Neuron (in vitro differentiated cells): Measurements from ENCODE around the gene ALPK1.

ENCODE experiments used
- H2AFZ ChIP-seq: one replicate; pipeline ENCODE4 v1.6.1; 2013; ENCODE audit warnings: low read depth, mild to moderate bottlenecking, inconsistent platforms, low read length, moderate library complexity
- H3K27me3 ChIP-seq: one replicate; pipeline ENCODE4 v1.6.1; 2013; ENCODE audit warnings: low read length; ENCODE audit not compliant: insufficient read depth
- H3K36me3 ChIP-seq: one replicate; pipeline ENCODE4 v1.6.1; 2013; ENCODE audit warnings: low read length; ENCODE audit not compliant: insufficient read depth
- H3K4me1 ChIP-seq: one replicate; pipeline ENCODE4 v1.6.1; 2013; ENCODE audit warnings: low read length; ENCODE audit not compliant: insufficient read depth
- H3K4me3 ChIP-seq: 2 replicates; pipeline ENCODE4 v1.5.1; 2013; ENCODE audit warnings: mild to moderate bottlenecking, low read length, moderate library complexity
- H3K9me3 ChIP-seq: one replicate; pipeline ENCODE4 v1.6.1; 2013; ENCODE audit warnings: low read length

Gene ALPK1

GRCh38 chr4:112325530-112325929 is 28.4 kb downstream of the ALPK1 start:
- Histone ChIP-seq H3K4me3 (no peak overlapping the region), H3K4me1 (peaks cover 3% of the 10 kb centered on the region), H3K27me3 (no peaks in the 10 kb centered on the region), H3K9me3 (no peaks in the 10 kb centered on the region), H2AFZ (no peak overlapping the region), H3K36me3 (no peaks in the 10 kb centered on the region)

DNA sequence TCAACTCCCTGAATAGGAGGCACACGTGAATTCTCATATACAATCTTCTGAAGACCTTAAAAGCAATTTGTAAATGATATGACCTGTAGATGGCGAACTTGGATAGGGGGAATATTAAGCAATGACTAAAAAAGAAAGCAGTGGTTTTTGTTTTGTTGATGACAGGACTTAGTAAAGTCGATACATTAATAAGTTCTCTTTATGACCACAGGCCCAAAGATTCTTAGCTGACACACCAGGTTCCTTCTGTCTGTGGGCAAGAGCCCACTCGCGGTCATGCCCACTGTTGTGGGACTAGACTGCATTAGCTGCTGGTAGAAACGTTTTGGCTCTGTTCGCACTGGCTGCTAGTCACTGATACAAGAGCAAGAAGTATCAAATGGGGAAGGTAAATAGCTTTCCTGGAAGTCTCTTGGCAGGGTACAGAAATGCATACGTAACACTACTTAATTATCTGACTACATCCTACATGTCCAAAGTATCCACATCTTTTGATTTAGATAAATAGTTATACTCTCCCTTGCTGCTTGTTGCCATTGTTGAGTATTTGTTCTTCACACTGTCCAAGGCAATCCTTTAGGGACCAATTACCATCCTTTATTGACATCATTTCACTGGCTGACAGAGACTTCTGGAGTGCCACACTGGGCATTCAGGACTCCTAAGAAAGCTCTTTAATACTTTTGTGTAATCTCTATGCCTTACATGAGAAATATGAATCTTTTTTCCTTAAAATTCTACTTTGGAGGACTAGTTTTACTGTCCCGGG is 31.0 kb downstream of the ALPK1 start:
- no peak overlapping the region for H2AFZ ChIP-seq
- H3K4me3 ChIP-seq = no peak overlapping the region
- H3K4me1 ChIP-seq = peaks cover 3% of the 10 kb centered on the region
- H3K36me3 ChIP-seq = no peaks in the 10 kb centered on the region
- no peaks in the 10 kb centered on the region for H3K9me3 ChIP-seq
- peaks cover 4% of the 10 kb centered on the region for H3K27me3 ChIP-seq

DNA sequence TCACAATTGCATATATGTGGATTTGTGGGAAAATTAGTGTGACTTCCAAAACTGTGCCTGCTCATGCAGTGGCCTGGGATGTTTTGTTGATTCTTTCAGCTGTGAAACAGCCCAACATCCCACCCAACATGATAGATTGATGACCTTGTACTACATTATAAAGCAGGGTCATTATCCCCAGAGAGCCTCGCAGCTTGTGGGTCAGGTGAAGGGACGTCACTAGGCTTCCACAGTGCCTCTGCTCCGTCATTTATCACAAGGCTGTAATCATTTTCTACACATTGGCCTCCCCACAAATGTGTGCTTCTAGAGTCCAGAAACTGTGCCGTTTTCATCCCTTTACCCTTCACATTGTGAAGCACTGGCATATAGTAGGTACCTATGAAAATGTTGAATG is 31.6 kb downstream of the ALPK1 start:
- Histone ChIP-seq H3K4me1 (peaks cover 3% of the 10 kb centered on the region), H3K36me3 (no peaks in the 10 kb centered on the region), H2AFZ (no peak overlapping the region), H3K4me3 (no peak overlapping the region), H3K9me3 (no peaks in the 10 kb centered on the region), H3K27me3 (peaks cover 4% of the 10 kb centered on the region)

DNA sequence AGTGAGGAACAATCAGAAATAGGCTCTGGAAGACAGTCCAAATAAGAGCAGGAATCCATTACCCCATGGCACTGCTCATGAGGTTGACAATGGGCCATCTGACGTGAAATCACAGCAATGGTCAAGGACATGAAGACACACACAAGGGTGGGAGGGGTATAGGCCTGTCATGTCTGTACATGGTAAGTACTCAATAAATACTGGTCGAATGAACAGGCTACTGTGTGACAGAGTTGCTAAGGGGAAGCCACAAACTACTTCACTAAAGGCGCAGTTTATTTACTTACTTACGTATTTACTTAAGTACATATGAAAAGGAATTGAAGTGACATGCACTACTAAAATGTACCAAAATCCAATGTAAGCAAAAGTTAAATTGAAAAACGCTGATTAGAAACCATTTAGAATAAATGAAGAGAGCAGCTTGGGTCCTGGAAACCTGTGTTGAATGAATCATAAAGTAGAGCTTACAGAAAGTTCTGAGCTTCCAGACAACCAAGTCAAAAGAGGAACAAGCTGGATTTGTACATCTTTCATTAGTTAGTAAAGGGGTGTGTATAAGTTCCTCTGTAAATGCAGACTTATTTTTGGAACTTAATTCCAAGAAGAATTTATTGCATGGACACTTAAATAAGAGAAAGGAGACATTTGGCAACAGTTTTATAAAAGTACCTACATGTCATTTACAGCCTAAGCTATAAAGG is 32.7 kb downstream of the ALPK1 start:
- H3K36me3 ChIP-seq = no peaks in the 10 kb centered on the region
- H3K27me3 ChIP-seq = peaks cover 4% of the 10 kb centered on the region
- H3K4me1 ChIP-seq = peaks cover 3% of the 10 kb centered on the region
- H2AFZ ChIP-seq = no peak overlapping the region
- H3K4me3 ChIP-seq = no peak overlapping the region
- no peaks in the 10 kb centered on the region for H3K9me3 ChIP-seq

DNA sequence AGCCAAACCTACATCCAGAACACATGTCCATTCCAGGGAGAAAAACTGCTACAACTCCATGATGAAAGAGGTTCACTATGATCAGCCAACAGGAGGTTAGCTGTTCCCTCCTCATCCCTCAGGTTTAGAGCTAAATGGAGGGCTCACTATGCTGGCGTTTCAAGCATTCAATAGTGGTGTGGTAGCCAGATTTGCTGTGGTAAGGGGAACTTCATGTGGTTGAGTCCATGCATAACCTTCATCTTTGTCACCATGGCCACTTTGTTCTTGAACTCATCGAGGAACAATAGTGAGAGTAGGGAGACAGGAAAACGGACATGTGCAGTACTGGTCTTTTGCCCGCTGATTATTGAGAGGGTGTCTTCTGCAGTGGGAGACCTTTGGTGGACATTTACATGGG is 33.8 kb downstream of the ALPK1 start:
- peaks cover 3% of the 10 kb centered on the region for H3K4me1 ChIP-seq
- H3K27me3 ChIP-seq = peaks cover 4% of the 10 kb centered on the region

DNA sequence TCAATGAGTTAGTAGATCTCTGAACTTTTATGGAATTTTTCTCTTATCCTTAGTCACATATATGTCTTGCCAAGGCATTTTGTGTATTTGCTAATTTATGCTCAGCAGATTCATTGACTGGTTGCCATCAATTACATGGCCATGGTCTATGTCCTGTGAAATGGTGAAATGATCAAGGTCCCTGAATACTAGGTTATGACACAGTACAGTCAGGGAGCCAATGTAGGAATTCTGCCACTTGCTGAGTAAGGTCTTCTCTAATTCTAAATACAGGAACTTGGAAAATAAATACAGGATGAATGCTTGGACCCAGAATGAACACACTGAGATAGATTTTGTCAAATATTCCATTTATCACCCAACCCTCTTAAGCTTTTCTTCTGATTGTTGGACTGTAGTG is 35.2 kb downstream of the ALPK1 start:
- peaks cover 4% of the 10 kb centered on the region for H3K27me3 ChIP-seq
- no peak overlapping the region for H3K4me3 ChIP-seq

More for the DNA sequence above, 33.8 kb downstream of the ALPK1 start:
- no peak overlapping the region for H2AFZ ChIP-seq
- no peaks in the 10 kb centered on the region for H3K36me3 ChIP-seq
- no peaks in the 10 kb centered on the region for H3K9me3 ChIP-seq
- no peak overlapping the region for H3K4me3 ChIP-seq

GRCh38 chr4:112340023-112340422 is 42.9 kb downstream of the ALPK1 start:
- Histone ChIP-seq H3K27me3 (no peaks in the 10 kb centered on the region), H3K4me3 (no peak overlapping the region), H2AFZ (no peak overlapping the region), H3K4me1 (peaks cover 52% of the 10 kb centered on the region), H3K9me3 (no peaks in the 10 kb centered on the region), H3K36me3 (no peaks in the 10 kb centered on the region)

More for the DNA sequence above, 35.2 kb downstream of the ALPK1 start:
- Histone ChIP-seq H3K9me3 (no peaks in the 10 kb centered on the region), H3K36me3 (no peaks in the 10 kb centered on the region), H3K4me1 (peaks cover 3% of the 10 kb centered on the region), H2AFZ (no peak overlapping the region)

DNA sequence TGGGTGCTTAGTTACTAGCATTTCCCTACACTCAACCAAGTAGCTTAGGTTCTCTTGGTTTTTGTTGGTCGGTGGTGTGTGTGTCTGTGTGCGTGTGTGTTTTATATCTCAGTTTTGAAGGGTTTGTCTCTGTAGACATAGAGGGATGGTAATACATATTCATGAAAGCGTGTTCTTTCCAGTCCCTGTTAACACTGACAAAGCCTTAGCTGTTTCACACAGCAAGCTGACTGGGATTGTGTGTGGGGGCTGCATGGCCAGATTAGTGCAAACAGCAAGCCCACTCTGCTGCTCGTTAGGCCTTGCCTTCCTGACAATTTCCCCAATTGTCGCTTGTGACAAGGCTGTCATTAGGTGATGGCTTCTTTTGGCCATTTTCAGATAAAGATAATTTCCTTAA is 43.9 kb downstream of the ALPK1 start:
- H3K36me3 ChIP-seq = no peaks in the 10 kb centered on the region
- no peaks in the 10 kb centered on the region for H3K27me3 ChIP-seq
- no peak overlapping the region for H3K4me3 ChIP-seq
- H2AFZ ChIP-seq = peak overlapping the region; percentile 22
- H3K4me1 ChIP-seq = peaks cover 52% of the 10 kb centered on the region
- H3K9me3 ChIP-seq = no peaks in the 10 kb centered on the region

- Histone ChIP-seq H3K36me3 (no peaks in the 10 kb centered on the region), H3K4me3 (peak overlapping the region; percentile 39), H2AFZ (no peak overlapping the region), H3K27me3 (no peaks in the 10 kb centered on the region), H3K4me1 (peaks cover 61% of the 10 kb centered on the region), H3K9me3 (no peaks in the 10 kb centered on the region)
Measured at GRCh38 chr4:112343330-112344080, 46.3 kb downstream of the ALPK1 start.

GRCh38 chr4:112348488-112349158 is 51.5 kb downstream of the ALPK1 start:
- H2AFZ ChIP-seq = peak overlapping the region; percentile 21
- no peaks in the 10 kb centered on the region for H3K9me3 ChIP-seq
- H3K4me1 ChIP-seq = peaks cover 23% of the 10 kb centered on the region
- H3K4me3 ChIP-seq = peak overlapping the region; percentile 13
- no peaks in the 10 kb centered on the region for H3K36me3 ChIP-seq
- H3K27me3 ChIP-seq = no peaks in the 10 kb centered on the region

- Histone ChIP-seq H3K4me3 (no peak overlapping the region), H3K9me3 (peaks cover 2% of the 10 kb centered on the region), H3K36me3 (no peaks in the 10 kb centered on the region), H3K4me1 (peaks cover 12% of the 10 kb centered on the region), H3K27me3 (no peaks in the 10 kb centered on the region), H2AFZ (no peak overlapping the region)
Measured at GRCh38 chr4:112352736-112353135, 55.6 kb downstream of the ALPK1 start.

DNA sequence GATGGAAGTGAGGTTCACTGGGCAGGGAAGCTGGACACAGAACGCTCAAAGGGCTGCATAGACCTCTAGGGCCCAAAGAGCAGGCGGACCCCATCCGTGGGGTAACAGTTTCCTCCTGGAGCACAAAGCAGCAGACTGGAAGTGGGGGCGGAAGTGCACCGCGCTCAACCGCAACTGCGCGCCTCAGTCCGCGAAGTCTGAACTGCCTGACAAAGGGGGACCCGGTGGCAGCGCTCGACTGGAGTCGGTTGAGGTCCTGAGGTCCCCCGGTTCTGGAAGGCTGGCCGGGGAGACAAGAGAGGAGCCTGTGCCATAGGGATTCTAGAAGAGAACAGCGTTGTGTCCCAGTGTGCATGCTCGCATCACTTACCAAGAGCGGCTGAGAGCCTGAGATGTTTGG is 58.5 kb downstream of the ALPK1 start:
- peaks cover 13% of the 10 kb centered on the region for H3K9me3 ChIP-seq
- no peaks in the 10 kb centered on the region for H3K36me3 ChIP-seq
- no peak overlapping the region for H3K4me3 ChIP-seq
- H2AFZ ChIP-seq = no peak overlapping the region
- H3K27me3 ChIP-seq = no peaks in the 10 kb centered on the region
- no peaks in the 10 kb centered on the region for H3K4me1 ChIP-seq

DNA sequence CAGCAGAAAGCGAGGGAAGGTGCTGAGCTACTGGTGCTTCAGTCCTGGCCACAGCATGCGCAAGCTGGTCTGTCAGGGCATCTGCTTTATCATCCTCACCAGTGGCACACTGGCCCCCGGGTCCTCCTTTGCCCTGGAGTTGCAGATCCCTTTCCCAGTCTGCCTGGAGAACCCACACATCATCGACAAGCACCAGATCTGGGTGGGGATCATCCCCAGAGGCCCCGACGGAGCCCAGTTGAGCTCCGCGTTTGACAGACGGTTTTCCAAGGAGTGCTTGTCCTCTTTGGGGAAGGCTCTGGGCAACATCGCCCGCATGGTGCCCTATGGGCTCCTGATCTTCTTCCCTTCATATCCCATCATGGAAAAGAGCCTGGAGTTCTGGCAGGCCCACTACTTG is 60.3 kb downstream of the ALPK1 start:
- Histone ChIP-seq H3K4me3 (no peak overlapping the region), H3K4me1 (peaks cover 3% of the 10 kb centered on the region), H3K9me3 (peaks cover 19% of the 10 kb centered on the region), H3K27me3 (no peaks in the 10 kb centered on the region), H2AFZ (no peak overlapping the region), H3K36me3 (no peaks in the 10 kb centered on the region)
